HTR-8/SVneo (cell line): Measurements from ENCODE around the gene TRAPPC3.
A peak's percentile ranks its signal among the peaks of the same experiment; 100 is the strongest.
"Not testable (repeated sequence)": the region's sequence is repeated elsewhere in the genome, so short reads cannot be mapped to it uniquely, and the experiment has no call there.

Experiments
- DNase-seq: peaks from one replicate; pipeline ENCODE4 v3.0.0; 2011; ENCODE audit warnings: low spot score, mixed read lengths; ENCODE audit not compliant: insufficient read length
- FAIRE-seq: peaks from 2 replicates; lab custom pipeline; 2011; peaks lifted over from hg19 to GRCh38; lab: Jason Lieb, UNC

Gene TRAPPC3

DNA sequence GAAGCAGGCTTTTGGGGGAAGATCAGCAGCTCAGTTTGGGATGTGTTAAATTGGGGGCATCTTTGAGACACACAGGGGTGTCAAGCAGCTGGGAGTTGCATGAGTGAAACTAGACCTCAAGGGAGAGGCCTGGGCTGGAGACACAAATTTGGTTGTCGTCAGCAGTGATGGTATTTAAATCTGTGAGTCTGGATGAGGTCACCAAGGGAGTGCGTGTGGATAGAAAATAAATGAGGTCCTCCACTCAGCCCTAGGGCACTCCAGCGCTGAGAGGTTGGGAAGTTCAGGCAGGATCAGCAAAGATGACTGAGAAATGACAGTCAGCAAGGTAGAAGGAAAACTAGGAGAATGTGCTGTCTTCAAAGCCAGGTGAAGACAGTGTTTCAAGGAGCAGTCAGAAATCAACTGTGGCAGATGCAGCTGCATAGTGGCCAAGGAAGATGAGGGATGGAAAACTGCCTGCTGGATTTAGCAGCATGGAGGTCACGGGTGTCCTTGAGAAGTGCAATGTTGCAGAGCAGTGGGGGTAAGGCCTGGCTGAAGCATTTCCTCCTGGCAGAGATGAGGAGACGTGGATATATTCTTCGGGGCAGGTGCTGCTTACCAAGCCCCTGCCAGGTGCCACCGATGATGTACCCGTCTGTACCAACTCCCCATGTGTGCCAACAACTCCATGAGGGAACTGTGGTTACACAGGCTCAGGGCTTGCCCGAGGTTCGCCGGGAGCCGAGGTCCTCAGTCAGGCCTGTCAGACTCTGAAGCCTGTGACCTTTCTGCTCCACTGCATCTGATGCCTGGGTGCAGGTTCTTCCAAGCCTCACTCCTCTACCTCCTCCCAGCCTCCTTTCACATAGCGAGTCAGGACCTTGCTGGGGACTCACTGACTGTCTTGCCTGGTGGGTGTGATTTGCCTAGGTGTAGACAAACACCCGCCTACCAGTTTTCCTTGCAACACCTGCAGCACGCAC, 17.9 kb upstream of the TRAPPC3 start:
- DNase-seq = no peak
- FAIRE-seq = no peak

DNA sequence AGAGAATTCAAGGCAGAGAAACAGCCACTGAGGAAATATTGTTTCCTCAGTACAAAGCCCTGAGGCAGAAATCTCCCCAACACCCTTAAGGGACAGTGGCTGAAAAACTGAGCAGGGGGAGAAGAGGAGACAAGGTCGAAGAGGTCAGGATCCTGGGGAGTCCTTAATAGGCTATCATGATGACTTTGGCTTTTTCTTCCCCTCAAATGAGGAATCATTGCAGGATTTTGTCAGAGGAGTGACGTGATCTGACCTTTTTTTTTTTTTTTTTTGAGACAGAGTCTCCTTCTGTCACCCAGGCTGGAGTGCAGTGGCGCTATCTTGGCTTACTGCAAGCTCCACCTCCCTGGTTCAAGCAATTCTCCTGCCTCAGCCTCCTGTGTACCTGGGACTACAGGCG, 16.9 kb upstream of the TRAPPC3 start:
- no peak for DNase-seq
- no peak for FAIRE-seq

DNA sequence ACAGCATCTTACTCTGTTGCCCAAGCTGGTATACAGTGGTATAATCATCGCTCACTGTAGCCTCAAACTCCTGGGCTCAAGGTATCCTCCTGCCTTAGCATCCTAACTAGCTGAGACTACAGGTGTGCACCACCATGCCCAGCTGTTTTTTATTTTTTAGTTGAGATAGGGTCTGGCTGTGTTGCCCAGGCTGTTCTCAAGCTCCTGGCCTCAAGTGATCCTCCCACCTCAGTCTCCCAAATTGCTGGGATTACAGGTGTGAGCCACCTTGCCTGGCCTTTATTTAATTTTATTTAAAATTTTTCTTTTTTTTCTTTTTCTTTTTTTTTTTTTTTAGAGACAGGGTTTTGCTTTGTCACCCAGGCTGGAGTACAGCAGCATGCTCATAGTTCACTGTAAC, 15.9 kb upstream of the TRAPPC3 start:
- DNase-seq (no peak), FAIRE-seq (no peak)

DNA sequence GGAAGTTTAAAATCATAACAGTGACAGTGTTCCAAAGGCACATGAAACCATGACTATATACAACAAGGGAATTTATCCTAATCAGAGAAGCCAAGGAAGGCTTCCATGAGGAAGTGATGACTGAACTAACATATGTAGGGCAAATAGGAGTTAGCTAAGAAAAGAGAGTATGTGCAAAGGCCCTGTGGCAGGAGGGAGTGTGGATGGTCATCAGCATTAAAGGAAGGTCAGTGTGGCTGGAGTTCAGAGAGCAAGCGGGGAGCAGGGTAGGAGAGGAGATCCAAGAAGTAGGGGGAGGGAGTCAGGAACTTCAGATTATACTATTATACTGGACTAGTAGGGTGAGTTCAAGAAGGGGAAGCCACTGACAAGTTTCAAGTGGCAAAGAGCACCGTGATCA, 15.1 kb upstream of the TRAPPC3 start:
- FAIRE-seq (no peak), DNase-seq (no peak)

DNA sequence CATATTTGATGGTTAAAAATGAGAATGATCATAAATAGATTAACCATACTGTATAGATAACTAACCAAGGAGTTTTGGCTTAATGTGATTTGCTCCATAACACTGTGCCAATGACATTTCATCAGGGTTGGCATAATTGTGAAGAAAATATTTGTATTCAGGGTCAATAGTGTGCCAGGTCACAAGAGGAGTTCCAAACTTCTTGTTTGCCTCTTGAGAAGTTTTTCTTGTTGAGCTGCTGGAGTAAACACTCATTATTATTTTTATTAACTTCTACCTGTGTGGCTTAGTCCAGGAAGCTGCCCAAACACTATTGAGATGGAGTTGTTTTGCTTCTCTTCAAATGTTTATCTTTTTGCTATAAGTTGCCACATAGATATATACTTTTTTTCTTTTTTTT, 14.1 kb upstream of the TRAPPC3 start:
- DNase-seq = no peak
- FAIRE-seq = no peak

DNA sequence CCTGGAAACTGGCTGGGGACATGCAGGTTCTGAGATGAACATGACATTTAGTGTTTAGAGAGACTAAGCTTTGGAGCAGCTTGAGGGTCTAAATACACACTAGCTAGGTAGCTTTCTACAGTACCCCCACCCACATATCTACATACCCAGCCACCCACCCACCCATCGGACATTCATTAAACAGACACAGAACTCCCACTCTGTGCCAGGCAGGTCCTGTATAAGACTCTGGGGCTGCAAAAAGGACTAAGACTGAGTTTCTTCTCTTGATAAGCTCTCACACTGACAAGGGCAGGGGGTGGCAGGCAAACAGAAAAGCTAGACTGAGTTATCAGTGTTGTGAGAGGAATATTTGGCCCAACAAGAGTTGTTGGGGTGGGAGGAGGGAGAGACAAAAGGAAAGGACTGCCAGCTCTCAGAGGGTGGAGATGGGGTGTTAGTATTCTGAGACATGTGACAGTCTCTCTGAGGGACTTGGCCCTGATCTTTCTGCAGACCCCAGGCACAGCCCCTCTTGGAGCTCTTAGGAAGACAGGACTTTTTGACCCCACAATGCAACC, 13.5 kb upstream of the TRAPPC3 start:
- FAIRE-seq (no peak), DNase-seq (no peak)

DNA sequence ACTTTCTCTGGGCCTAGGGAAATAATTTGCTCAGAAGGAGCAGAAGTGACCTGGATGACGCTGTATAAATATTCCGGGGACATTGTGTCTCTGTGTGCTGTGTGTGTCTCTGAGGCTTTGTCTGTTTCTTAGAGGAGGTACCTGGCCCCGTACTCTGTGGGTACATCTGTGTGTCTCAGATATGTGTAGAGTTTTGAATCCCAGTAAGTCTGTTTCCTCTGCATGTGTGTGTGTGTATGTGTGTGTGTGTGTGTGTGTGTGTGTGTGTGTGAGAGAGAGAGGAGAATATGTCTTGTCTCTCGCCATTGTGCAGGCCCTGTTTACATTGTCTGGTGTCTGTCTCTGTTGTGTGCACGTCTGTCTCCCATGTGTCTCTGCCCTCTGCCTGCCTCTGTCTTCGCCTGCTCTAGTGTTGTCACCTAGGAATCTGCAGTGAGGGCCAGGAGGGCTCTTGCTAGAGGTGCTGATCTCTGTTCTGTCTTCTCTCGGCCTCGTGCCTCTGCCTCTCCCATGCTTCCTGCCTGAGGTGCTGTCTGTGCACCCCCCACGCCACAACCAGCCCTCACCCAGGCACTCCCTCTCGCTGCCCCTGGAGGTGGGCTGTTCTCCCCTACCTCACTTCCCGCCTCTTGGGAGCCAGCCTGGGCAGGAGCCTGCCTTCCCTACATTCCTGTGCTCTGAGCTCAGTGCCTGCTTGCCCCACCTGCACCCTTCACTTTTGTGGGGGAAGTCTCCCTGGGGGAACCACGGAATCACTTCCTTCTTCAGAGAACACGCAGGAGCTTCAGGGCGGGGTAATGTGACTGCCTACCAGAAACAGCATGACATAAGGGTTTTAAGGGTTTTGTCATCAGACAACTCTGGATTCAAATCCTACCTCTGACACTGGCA, 12.6 kb upstream of the TRAPPC3 start:
- DNase-seq (no peak), FAIRE-seq (no peak)

DNA sequence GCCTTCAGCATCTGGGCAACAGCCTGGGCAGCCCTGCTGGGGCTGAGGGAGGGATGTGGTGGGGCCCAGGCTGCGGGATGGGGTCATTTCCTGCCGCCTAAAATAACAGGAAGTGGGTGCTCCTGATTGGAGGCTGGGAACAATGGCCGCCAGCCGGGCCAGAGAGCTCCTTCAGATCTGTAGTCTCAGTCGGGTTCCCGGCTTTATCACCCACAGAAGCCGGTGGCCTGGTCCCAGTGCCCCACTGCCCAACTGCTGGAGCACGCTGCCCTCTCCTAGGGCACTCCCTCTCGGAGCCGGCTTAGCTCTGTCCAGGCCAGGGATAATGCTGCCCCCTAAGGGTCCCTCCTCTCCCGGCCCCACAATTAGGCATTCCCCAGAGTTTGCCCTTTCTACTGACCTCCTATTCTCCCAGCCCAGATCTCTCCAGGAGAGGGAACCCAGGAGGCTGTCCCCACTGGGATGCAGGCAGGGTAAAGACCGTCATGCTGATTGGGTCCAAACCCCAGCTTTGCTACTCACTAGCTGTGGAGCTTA, 11.7 kb upstream of the TRAPPC3 start:
- FAIRE-seq = no peak
- DNase-seq = peak; percentile 81

DNA sequence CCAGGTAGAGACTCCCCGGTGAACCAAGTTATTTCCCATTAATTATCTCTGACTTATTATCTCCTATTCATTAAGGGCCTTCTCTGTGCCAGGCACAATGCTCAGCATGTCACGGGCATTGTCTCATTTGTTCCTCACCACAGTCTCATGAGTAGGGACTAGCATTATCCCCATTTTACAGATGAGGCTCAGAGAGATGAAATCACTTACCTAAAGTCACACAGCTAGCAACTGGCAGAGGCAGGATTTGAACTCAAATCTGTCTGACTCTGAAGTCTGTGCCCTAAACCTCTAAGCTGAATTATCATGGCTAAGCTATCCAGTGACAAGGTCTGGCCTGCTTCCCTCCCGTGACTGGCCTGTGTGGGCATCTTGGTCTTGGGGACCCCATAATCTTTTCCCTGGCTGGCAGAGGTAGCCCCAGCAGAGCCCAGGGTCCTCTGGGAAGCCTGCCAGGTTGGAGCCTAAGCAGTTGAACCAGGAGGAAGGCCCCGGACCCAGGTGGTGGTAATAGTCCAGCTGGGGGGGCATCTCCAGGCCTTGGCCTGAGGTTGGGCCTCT, 11.2 kb upstream of the TRAPPC3 start:
- FAIRE-seq = no peak

DNA sequence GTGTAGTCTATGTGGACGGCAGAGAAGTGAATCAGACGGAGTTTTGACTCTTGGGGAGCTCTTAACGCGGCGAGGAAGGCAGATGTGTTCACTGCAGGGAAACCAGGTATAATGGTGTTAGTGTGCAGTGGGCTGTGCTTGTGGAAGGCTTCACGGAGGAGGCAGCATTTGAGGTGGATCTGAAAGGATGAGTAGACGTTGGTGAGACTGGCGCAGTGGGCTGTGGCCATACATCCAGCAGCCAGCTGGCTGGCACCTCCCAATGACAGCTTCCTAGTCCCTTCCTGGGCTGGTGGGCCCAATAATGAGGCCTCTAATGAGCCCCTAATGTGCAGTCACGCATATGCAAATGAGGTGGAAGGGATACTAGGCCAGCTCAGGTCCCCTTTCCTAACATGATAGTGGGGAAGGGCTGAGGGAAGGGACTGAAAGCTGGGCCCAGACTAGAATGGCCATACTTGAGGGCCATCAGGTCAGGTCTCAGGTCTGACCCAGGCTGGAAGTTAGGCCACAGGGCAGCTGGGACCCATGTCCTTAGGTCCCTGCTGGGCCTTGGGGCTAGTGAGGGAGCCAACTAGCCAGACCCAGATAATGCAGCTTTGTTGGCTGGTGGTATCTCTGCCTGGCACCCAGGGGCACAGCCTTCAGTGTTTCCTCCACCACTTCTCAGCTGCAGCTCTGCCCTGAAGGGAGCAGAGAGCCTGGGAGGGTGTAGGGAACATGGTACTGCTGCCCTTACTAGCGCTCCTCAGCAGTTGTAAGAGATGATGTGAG, 10.5 kb upstream of the TRAPPC3 start:
- no peak for DNase-seq
- no peak for FAIRE-seq

More for the DNA sequence above, 11.2 kb upstream of the TRAPPC3 start:
- no peak for DNase-seq

DNA sequence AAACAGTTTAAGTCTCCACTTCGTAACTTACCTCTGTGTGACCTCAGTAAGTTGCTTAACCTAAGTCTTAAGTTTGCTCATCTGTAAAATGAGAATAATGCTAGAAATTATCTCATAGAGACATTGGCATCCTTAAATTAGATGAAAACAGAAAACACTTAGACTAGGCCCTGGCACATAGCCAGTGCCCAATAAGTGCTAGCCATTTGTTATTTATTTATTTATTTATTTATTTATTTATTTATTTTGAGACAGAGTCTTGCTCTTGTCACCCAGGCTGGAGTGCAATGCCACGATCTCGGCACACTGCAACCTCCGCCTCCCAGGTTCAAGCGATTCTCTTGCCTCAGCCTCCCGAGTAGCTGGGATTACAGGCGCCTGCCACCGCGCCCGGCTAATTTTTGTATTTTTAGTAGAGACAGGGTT, 9.6 kb upstream of the TRAPPC3 start:
- not testable (repeated sequence) for DNase-seq, FAIRE-seq

DNA sequence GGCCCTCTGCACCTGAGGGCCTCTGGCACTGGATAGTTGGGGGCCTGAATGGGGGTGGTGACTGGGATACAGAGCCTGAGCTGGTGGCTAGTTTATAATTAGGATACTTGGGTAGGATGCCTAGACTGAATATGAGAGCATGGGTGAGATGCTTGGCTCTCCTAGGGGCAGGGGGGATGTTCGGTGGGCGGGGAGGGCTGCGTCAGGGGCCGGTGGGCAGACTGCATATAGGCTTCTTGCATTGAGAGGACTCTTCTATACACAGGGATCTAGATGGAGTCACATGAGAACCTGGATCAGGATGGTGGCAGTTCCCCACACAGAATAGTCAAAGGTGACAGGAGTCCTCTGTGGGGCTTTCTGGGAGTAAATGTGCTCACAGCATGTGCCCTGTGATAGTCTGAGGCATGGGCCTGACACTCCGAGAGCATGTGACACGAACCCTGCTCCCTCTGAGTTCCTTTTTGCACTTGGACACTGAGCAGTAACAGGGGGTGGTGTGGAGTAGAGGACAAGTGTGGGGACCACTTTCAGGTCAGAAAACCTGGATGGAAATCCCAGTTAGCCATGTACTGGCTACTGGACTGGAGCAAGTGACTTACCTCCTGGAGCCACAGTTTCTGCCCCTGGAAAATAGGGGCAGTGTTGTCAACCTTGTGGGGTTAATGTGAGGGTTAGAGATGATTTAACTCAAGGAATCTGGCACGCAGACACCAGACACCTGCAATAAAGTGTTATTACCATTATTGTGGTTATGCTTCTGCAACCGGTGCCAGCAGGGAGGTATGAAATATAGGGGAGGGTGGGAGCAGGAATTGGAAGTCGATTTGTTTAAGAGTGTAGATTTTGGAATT, 8.9 kb upstream of the TRAPPC3 start:
- FAIRE-seq (no peak), DNase-seq (no peak)

DNA sequence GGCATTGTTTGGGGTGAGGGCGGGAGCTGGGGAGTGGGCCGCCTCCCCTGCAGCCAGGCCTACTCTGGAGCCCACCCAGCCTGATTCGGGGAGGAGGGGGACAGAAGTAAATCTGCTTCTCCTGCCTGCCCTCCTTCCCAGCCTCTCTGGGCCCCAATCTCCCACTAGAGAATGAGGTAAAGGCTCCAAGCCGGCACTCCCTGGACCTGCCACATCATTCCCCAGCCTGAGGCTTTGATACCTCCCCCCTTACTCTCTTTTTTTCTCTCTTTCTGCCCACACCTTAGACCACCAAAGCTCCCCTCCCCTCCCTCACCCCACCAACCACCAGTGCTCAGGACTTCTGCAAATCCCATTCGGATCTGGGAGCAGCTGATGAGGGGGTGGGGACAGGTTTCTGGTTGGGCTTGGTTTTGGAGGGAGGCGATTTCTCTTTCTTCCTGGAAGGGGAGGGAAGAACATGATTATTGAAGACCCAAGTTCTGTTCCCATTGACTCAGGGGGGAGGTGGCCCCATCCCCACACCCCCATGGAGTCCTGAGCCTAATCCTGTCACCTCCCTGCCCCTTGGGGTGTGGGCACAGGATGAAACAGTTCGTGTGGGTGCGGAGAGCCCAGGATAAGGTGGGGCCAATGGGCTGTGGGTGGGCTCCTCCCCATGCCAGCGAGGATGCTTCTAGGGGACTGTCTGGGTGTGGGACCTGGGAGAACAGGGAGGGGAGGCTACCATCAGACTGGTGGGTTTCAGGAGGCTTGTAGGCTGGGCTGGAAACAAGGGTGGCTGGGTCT, 8.0 kb upstream of the TRAPPC3 start:
- no peak for FAIRE-seq

DNA sequence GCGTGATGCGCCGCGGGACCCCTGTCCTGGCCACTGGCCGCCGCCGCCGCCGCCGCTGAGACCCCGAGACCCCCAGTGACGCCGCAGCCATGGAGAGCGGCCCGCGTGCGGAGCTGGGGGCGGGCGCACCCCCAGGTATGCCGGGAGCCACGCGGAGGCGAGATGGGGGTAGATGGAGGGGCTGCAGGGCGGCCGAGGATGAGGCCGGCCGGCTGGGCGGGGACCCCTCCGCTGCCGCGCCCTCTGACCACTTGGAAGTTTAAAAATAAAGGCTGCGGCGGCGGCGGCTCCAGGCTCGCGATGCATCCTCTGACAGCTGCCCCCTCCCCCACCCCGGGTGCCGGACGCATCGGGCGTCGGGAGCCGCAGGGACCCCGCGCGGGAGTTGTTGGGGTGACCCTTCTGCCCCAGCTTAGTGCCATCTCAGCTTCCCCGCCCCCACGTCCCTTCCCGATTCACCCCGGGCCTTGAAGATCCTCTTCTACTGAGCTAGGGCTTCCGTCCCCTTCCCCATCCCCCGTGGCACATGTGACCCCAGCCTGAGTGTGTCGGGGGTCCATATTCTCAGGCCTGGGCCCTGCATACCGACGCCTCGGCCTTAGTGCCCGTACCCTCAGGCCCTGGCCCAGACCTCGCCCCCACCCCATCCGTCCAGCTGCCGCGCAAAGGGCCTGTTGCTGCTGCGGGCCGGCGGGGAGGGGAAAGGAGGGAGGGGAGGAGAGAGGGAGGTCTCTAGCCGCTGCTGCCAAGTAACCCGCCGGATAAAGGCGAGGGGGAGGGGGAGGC, 7.2 kb upstream of the TRAPPC3 start:
- FAIRE-seq (no peak), DNase-seq (no peak)

More for the DNA sequence above, 8.0 kb upstream of the TRAPPC3 start:
- no peak for DNase-seq

DNA sequence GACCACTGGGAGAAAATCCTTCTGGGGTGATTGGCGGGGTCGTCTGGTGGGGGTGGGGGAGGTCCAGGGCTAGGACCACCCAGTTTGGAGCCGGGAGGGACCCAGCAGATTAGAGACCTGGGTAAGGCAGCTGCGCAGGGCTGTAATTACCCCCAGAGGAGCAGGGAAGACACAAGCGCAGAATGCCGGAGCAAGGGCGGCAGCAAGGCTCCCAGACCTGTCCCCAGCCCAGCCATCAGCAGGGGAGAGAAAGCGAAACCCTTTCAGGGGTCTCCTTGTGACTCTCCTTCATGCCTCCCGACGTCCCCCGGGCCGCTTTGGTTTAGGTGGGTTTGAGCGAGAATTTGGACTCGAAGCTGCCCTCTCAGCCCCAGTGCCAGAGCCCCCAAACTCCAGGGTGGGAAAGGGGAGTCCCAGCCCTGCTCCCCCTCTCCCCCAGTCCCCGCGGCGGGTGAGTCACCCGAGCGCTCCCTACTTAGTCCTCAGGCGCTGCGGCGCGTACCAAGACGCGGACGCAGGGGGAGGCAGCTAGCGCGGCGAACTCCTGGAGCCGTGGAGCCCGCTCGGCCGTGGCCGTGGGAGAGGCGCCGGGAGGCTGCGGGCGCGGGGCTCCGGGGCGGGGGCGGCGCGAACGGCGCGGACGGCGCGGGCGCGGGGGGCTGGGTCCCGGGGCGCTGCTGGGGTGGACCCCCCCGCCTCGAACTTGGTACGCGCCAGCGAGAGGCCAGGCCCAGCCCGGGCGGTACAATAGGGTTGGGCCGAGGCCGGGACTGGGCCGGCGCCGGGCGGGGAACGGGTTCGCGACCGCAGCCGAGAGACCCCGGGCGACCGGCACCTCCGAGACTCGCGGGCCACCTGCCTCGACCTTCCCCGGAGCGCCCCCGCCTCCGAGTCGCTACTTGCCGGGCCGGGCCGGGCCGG, 6.4 kb upstream of the TRAPPC3 start, which contains the start of gene MAP7D1:
TSS of gene MAP7D1 (plus strand) at position 753 of the 921 bp plus-strand sequence. CDS start 258 bp downstream, outside the sequence.
- FAIRE-seq = peak; percentile 33
- DNase-seq = peak; percentile 76
